ENCODE results near the gene SLFN11. TPM values are rescaled to one million over a fixed set of nuclear protein-coding genes. Genes with fewer than 3 reads are reported as not detected.

Gene SLFN11
- total and polyA plus RNA-seq, 9 of the 15 experiments (the other 6 are each of a cell fraction or from before 2014, with no cell fraction given), result 0.04 to 0.21 TPM; not detected in 7

- ATAC-seq (no peak), FAIRE-seq (no peak), DNase-seq (ENCODE audit: extremely low read depth in 1 of 4, low spot score in 3 of 4) (no peak)
- in situ Hi-C loops (cut with MboI), result no loop called here
- no peak overlapping the region for H3K4me2 ChIP-seq (ENCODE audit: insufficient read depth, low read length)
- no peaks in the 10 kb centered on the region for H3K36me3 ChIP-seq (ENCODE audit: control insufficient read depth, insufficient read depth, low read length)
- TF ChIP-seq ZNF316 (IDR thresholded peaks at IDR 0.05), result peak; percentile 68
- TF ChIP-seq C11orf30 (IDR thresholded peaks at IDR 0.05; ENCODE audit: low read depth), result 0 out of 2 replicates have a peak, but pooled peaks have one; percentile 35
- no peak for TF ChIP-seq TCF7L2 (IDR thresholded peaks at IDR 0.05; ENCODE audit: low read depth, low read length)
- BruUV-seq (replicated peaks), result no TSS peak
- no peaks in the 10 kb centered on the region for H3K79me2 ChIP-seq (ENCODE audit: control insufficient read depth, insufficient read depth, low read length)
- no peaks in the 10 kb centered on the region for H3K4me1 ChIP-seq (replicated peaks in 1 of 2; ENCODE audit: control insufficient read depth in 2 of 2, insufficient read depth in 2 of 2, low read length in 2 of 2)
- H4K20me1 ChIP-seq (replicated peaks; ENCODE audit: control insufficient read depth, insufficient read depth, low read length), result no peaks in the 10 kb centered on the region
- CTCF ChIA-PET (ENCODE audit: low intra/inter-chr PET ratio), result no interaction called here
- 0% methylated on average over 1 of the region's 1 CpG for WGBS (ENCODE audit: insufficient coverage, low coverage, missing lambda C conversion rate)
- no peak overlapping the region for H2AFZ ChIP-seq (ENCODE audit: low read depth, low read length)
- H3K9me3 ChIP-seq (replicated peaks; ENCODE audit: control insufficient read depth, insufficient read depth, low read depth, low read length), result no peaks in the 10 kb centered on the region
- no peak overlapping the region for H3K4me3 ChIP-seq
- POLR2A ChIA-PET, result interaction anchor here (1.1 kb wide), 1 partner anchor 9 kb away, joined by 3 read pairs; no protein-coding TSS in a partner anchor
- H3K9me1 ChIP-seq (ENCODE audit: control insufficient read depth, insufficient read depth, low read length), result no peaks in the 10 kb centered on the region
- H3K27ac ChIP-seq (ENCODE audit: extremely low read depth, low read depth, low read length), result no peak overlapping the region
- H3K9ac ChIP-seq (ENCODE audit: insufficient read depth in 1 of 2, low read depth in 2 of 2, low read length in 2 of 2), result no peak overlapping the region
- H3K27me3 ChIP-seq (ENCODE audit: control insufficient read depth in 2 of 2, insufficient read depth in 2 of 2, low read length in 2 of 2), result peaks cover 0 to 4% of the 10 kb centered on the region in 2 experiments; a peak in 2 of 5 replicates
- intact Hi-C loops (cut with micrococcal nuclease), result no loop called here
These were observed 40.8 kb upstream of the SLFN11 start for GRCh38 chr17:35414247-35414646.

GRCh38 chr17:35407531-35407930, 34.1 kb upstream of the SLFN11 start:
- H3K27ac ChIP-seq (ENCODE audit: extremely low read depth, low read depth, low read length), result no peak overlapping the region
- WGBS (ENCODE audit: insufficient coverage, low coverage, missing lambda C conversion rate), result 33% methylated on average over 25 of the region's 26 CpGs
- H3K27me3 ChIP-seq (ENCODE audit: control insufficient read depth in 2 of 2, insufficient read depth in 2 of 2, low read length in 2 of 2), result peaks cover 0 to 4% of the 10 kb centered on the region in 2 experiments; a peak in 2 of 5 replicates
- H3K9me1 ChIP-seq (ENCODE audit: control insufficient read depth, insufficient read depth, low read length), result no peaks in the 10 kb centered on the region
- H3K9ac ChIP-seq (ENCODE audit: insufficient read depth in 1 of 2, low read depth in 2 of 2, low read length in 2 of 2), result no peak overlapping the region
- in situ Hi-C loops (cut with MboI), result no loop called here
- no peaks in the 10 kb centered on the region for H3K79me2 ChIP-seq (ENCODE audit: control insufficient read depth, insufficient read depth, low read length)
- DNase-seq (ENCODE audit: extremely low read depth in 1 of 4, low spot score in 3 of 4) (no peak), ATAC-seq (no peak), FAIRE-seq (no peak)
- no peaks in the 10 kb centered on the region for H4K20me1 ChIP-seq (replicated peaks; ENCODE audit: control insufficient read depth, insufficient read depth, low read length)
- ChIA-PET POLR2A (no interaction called here), CTCF (ENCODE audit: low intra/inter-chr PET ratio) (no interaction called here)
- BruUV-seq (replicated peaks), result no TSS peak
- no peak overlapping the region for H3K4me2 ChIP-seq (ENCODE audit: insufficient read depth, low read length)
- no peaks in the 10 kb centered on the region for H3K36me3 ChIP-seq (ENCODE audit: control insufficient read depth, insufficient read depth, low read length)
- TF ChIP-seq ZNF583 (CRISPR knock-in tag; IDR thresholded peaks at IDR 0.05) (no peak), LEF1 (IDR thresholded peaks at IDR 0.05) (no peak), BRF2 (IDR thresholded peaks at IDR 0.05; ENCODE audit: borderline replicate concordance, insufficient read depth, insufficient read length) (no peak)
- H3K9me3 ChIP-seq (replicated peaks; ENCODE audit: control insufficient read depth, insufficient read depth, low read depth, low read length), result no peaks in the 10 kb centered on the region
- intact Hi-C loops (cut with micrococcal nuclease), result no loop called here
- H2AFZ ChIP-seq (ENCODE audit: low read depth, low read length), result no peak overlapping the region
- no peak overlapping the region for H3K4me3 ChIP-seq
- peaks cover 0 to 3% of the 10 kb centered on the region in 2 experiments; a peak in 1 of 5 replicates for H3K4me1 ChIP-seq (replicated peaks in 1 of 2; ENCODE audit: control insufficient read depth in 2 of 2, insufficient read depth in 2 of 2, low read length in 2 of 2)

Measured in K562 (cell line).